Ovary (tissue), 3 donors: ENCODE measurements around the gene ARHGAP40.

Experiments
- CTCF ChIP-seq, 3 donors: fragments of 450-650 bp in 2 of 3; fragments of 200-600 bp in 1 of 3; IDR thresholded peaks; one replicate each; pipeline versions ENCODE4 v1.5.1 to v1.8.0; 2016 to 2022; ENCODE audit warnings: antibody characterized with exemption in 3 of 3, mild to moderate bottlenecking in 1 of 3
- POLR2A ChIP-seq: fragments of 450-650 bp; IDR thresholded peaks from one replicate; pipeline ENCODE4 v1.6.1; 2017; ENCODE audit warnings: antibody characterized with exemption, mild to moderate bottlenecking, moderate library complexity
- donor health status: DM: no; HTN: no; CAD: no.

GRCh38 chr20:38674092-38674764 lies 72.6 kb downstream of the ARHGAP40 start:
- TF ChIP-seq CTCF (IDR thresholded peaks at IDR 0.05) (no peak), POLR2A (no peak)
